ENCODE measurements around the gene SEC23IP.
"Not testable (repeated sequence)": the region's sequence is repeated elsewhere in the genome, so short reads cannot be mapped to it uniquely, and the experiment has no call there.

SEC23IP gene

GRCh38 chr10:119883901-119884611, 8.5 kb upstream of the SEC23IP start:
- not testable (repeated sequence) for DNase-seq (ENCODE audit: low read depth in 2 of 2)

- not testable (repeated sequence) for DNase-seq (ENCODE audit: low read depth in 2 of 2)
Measured at GRCh38 chr10:119886070-119886469, 6.5 kb upstream of the SEC23IP start.

- not testable (repeated sequence) for DNase-seq (ENCODE audit: low read depth in 2 of 2)
Measured at GRCh38 chr10:119888715-119889114, 3.8 kb upstream of the SEC23IP start.

GRCh38 chr10:119889201-119889600, 3.3 kb upstream of the SEC23IP start:
- DNase-seq (ENCODE audit: low read depth in 2 of 2), result not testable (repeated sequence)

GRCh38 chr10:119890307-119890706, 2.2 kb upstream of the SEC23IP start:
- DNase-seq (ENCODE audit: low read depth in 2 of 2), result not testable (repeated sequence)

GRCh38 chr10:119891849-119892187, 712 bp upstream of the SEC23IP start:
- DNase-seq (ENCODE audit: low read depth in 2 of 2), result not testable (repeated sequence)

GRCh38 chr10:119893074-119893473, 544 bp downstream of the SEC23IP start:
- DNase-seq (ENCODE audit: low read depth in 2 of 2), result no peak

- DNase-seq (ENCODE audit: low read depth in 2 of 2), result no peak
Measured at GRCh38 chr10:119893845-119894427, 1.4 kb downstream of the SEC23IP start.

- no peak for DNase-seq (ENCODE audit: low read depth in 2 of 2)
Measured at GRCh38 chr10:119896061-119896655, 3.6 kb downstream of the SEC23IP start.

- no peak for DNase-seq (ENCODE audit: low read depth in 2 of 2)
Measured at GRCh38 chr10:119896937-119897770, 4.6 kb downstream of the SEC23IP start.

GRCh38 chr10:119898577-119898976, 6.0 kb downstream of the SEC23IP start:
- DNase-seq (ENCODE audit: low read depth in 2 of 2), result no peak

- DNase-seq (ENCODE audit: low read depth in 2 of 2), result no peak
Measured at GRCh38 chr10:119903946-119904666, 11.6 kb downstream of the SEC23IP start.

- not testable (repeated sequence) for DNase-seq (ENCODE audit: low read depth in 2 of 2)
Measured at GRCh38 chr10:119907695-119908094, 15.2 kb downstream of the SEC23IP start.

- DNase-seq (ENCODE audit: low read depth in 2 of 2), result no peak
Measured at GRCh38 chr10:119908166-119908565, 15.6 kb downstream of the SEC23IP start.

- DNase-seq (ENCODE audit: low read depth in 2 of 2), result no peak
Measured at GRCh38 chr10:119910689-119911088, 18.2 kb downstream of the SEC23IP start.

GRCh38 chr10:119917777-119918176, 25.2 kb downstream of the SEC23IP start:
- no peak for DNase-seq (ENCODE audit: low read depth in 2 of 2)

- no peak for DNase-seq (ENCODE audit: low read depth in 2 of 2)
Measured at GRCh38 chr10:119919271-119919670, 26.7 kb downstream of the SEC23IP start.

GRCh38 chr10:119919826-119920225, 27.3 kb downstream of the SEC23IP start:
- DNase-seq (ENCODE audit: low read depth in 2 of 2), result no peak

GRCh38 chr10:119928411-119928810, 35.9 kb downstream of the SEC23IP start:
- DNase-seq (ENCODE audit: low read depth in 2 of 2), result no peak

GRCh38 chr10:119931871-119932270, 39.3 kb downstream of the SEC23IP start:
- no peak for DNase-seq (ENCODE audit: low read depth in 2 of 2)

- DNase-seq (ENCODE audit: low read depth in 2 of 2), result no peak
Measured at GRCh38 chr10:119932631-119933030, 40.1 kb downstream of the SEC23IP start.

- DNase-seq (ENCODE audit: low read depth in 2 of 2), result no peak
Measured at GRCh38 chr10:119933179-119933578, 40.6 kb downstream of the SEC23IP start.
